GM18519 (cell line): ENCODE results near the gene PROCA1.

Source experiments
- ATAC-seq: cut with Tn5 transposase; IDR thresholded peaks from one replicate; pipeline ENCODE4 v1.9.1; 2021; ENCODE audit warnings: mild to moderate bottlenecking, moderate library complexity; ENCODE audit not compliant: unreplicated experiment, low FRiP score

PROCA1 gene

DNA sequence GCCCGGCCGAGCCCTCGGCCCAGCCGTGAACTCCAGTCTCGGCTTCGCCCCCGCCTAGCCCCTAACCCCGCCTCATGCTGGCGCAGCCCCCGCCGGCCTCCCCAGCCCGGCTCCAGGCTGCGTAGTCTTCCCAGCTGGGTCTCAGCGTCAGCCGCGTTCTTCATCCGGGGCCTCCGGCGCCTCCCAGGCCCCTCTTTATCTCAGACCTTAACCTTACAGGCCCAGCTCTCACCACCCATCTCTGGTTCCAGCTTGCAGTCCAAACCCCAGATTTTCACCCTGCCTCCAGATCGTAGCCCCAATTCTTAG lies at the start of gene PROCA1:
Gene PROCA1, minus strand, starts transcription at position 166 of the 309 bp plus-strand sequence. CDS start 228 bp downstream, outside the sequence.
- ATAC-seq, result no peak

GRCh38 chr17:28760601-28761562 lies 49.2 kb upstream of the PROCA1 start:
- ATAC-seq, result no peak

DNA sequence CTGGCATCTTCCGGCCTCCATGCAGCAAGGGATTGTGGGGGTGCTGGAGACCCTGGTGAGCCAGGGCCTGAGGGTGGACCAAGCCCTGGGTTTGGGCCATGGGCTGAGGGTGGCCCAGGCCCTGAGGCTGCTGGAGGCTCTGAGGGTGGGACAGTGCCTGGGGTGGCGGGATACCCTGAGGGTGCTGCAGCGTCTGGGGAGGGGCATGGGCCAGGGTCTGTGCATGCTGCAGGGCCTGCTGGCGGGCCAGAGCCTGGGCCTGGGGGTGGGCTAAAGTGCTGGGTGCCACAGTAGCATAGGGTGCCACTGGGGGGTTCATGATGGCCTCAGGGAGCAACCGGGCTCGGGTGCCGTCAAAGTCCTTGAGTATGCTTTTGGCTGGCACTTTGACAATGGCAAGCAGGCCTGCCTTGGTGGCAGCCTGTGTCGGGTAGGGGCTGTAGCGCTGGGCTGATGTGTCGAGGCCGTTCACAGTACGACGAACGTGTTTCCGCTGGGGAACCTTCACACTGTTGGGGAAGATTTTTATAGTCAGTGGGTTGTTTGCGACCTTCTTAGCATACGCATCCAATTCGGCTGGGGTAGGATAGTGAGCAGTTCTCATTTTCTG lies 47.7 kb upstream of the PROCA1 start:
- no peak for ATAC-seq

- ATAC-seq, result no peak
Measured at GRCh38 chr17:28758411-28759121, 46.9 kb upstream of the PROCA1 start.

- no peak for ATAC-seq
Measured at GRCh38 chr17:28756049-28756804, 44.5 kb upstream of the PROCA1 start.

DNA sequence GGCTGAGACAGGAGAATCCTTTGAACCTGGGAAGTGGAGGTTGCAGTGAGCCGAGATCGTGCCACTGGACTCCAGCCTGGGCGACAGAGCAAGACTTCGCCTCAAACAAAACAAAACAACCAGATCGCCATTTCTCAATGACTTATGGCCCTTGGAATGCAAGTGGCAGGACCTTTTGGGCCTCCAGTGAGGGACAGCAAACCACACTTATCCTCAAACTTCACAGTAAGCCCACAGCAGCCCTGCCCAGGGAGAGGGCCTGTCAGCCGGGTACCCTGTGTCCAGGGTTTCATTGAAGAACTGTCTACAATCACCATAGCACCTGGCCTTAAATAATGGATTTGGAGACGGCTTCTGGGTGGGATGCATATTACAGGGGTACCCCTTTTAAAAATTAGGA lies 43.8 kb upstream of the PROCA1 start:
- ATAC-seq, result no peak

DNA sequence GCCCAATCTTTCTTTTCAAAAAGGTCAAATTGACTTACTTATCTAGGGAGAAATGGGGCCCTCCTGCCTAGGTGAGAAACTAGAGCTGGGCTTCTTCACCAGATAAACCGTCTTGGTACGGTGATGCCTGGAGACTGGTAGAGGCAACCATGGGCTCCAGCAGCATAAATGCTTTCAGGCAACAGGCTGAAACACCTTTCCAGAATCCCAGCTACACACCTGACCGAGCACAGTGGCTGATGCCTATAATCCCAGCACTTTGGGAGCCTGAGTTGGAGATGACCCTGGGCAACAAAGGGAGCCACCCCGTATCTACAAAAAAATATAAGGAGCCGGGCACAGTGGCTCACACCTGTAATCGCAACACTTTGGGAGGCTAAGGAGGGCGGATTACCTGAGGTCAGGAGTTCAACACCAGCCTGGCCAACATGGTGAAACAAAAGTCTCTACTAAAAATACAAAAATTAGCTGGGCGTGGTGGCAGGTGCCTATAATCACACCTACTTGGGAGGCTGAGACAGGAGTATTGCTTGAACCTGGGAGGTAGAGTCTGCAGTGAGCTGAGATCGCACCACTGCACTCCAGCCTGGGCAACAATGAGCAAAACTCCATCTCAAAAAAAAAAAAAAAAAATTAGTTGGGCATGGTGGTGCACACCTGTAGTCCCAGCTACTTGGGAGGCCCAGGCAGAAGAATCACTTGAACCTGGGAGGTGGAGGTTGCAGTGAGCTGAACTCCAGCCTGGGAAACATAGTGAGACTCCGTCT lies 40.1 kb upstream of the PROCA1 start:
- no peak for ATAC-seq

- no peak for ATAC-seq
Measured at GRCh38 chr17:28750178-28751047, 38.7 kb upstream of the PROCA1 start.

GRCh38 chr17:28749516-28750177 lies 38.0 kb upstream of the PROCA1 start:
- no peak for ATAC-seq

DNA sequence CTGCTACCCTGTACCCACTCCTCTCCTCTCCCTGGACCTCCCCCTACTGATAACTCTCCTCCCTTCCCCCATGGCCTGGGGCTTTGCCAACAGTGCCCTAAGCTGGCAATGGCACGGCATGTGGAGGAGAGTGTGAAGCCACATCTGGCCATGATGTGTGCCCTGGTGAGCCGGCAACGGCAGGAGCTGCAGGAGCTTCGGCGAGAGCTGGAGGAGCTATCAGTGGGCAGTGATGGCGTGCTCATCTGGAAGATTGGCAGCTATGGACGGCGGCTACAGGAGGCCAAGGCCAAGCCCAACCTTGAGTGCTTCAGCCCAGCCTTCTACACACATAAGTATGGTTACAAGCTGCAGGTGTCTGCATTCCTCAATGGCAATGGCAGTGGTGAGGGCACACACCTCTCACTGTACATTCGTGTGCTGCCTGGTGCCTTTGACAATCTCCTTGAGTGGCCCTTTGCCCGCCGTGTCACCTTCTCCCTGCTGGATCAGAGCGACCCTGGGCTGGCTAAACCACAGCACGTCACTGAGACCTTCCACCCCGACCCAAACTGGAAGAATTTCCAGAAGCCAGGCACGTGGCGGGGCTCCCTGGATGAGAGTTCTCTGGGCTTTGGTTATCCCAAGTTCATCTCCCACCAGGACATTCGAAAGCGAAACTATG lies 37.3 kb upstream of the PROCA1 start:
- ATAC-seq, result no peak

DNA sequence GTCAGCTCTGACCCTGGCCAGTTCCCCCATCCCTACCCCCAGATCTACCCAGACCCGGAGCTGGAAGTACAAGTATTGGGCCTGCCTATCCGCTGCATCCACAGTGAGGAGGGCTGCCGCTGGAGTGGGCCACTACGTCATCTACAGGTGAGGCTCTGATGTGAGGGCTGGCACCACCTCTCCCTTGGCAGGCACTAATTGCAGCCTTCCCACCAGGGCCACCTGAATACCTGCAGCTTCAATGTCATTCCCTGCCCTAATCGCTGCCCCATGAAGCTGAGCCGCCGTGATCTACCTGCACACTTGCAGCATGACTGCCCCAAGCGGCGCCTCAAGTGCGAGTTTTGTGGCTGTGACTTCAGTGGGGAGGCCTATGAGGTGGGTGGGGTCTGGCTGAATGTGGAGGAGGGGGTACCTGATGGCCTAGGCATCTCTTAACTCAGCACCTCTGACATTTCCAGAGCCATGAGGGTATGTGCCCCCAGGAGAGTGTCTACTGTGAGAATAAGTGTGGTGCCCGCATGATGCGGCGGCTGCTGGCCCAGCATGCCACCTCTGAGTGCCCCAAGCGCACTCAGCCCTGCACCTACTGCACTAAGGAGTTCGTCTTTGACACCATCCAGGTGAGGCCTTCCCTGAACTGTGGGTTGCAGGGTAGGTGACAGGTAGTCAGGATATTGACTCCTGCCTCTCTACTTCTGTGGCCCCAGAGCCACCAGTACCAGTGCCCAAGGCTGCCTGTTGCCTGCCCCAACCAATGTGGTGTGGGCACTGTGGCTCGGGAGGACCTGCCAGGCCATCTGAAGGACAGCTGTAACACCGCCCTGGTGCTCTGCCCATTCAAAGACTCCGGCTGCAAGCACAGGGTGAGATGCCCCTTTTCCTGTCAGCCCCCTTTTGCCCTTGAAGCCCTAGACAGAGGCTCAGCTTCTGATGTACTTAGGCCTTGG lies 36.4 kb upstream of the PROCA1 start:
- no peak for ATAC-seq

DNA sequence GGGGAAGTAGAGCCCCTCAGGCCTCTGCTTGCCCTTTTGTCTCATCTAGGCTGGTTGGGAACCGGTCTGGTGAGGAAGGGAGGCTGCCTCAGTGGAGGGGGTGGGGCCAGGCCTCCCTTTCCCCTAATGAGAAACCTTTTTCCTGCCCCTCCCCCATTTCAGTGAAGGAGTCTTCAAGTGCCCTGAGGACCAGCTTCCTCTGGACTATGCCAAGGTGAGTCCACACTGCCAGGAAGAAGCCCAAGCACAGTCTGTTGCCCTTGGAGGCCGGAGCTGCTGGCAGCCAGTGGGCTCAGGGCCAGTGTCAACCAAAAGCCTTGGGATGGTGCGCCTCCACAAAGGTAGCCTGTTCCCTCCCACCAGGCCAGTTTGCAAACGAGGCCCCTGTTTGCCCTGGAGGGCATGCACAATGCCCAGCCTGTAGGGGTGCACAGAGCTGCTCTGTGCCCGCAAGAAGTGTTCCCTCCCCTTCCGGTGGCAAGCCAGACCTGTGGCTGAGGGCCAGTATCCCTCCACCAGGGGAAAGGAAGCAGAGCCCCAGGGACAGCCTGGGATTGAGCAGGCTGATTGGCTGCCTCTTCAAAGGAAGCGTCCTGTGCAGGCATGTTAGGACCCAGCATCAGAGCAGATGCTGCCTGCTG lies 35.5 kb upstream of the PROCA1 start:
- no peak for ATAC-seq

DNA sequence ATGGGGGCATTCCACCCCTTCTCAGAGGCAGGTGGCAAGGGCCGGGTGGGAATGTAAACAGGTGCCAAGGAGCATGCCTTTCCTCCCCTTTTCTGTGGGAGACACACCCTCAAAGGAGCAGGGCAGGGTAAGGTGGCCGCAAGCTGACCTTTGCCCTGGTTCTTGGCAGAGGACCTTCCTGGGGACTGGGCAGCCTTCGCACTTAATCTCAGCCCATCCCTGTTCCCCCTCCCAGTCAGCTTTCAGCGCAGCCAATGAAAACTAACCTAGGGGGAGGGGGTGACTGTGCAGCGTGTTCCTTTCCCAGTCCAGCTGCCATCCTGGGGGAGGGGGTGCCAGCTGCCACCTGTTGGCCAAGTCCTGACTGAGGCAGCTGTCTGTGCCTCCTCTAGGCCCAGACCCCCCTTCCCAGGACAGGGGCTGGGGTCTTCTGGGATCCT lies 34.9 kb upstream of the PROCA1 start:
- ATAC-seq, result no peak

- ATAC-seq, result no peak
Measured at GRCh38 chr17:28745786-28746411, 34.2 kb upstream of the PROCA1 start.

- ATAC-seq, result no peak
Measured at GRCh38 chr17:28744972-28745785, 33.5 kb upstream of the PROCA1 start.
